GM12892 (cell line): ENCODE measurements around the gene SSTR1.

Experiments
- POLR2A ChIP-seq: IDR thresholded peaks from 2 replicates; pipeline ENCODE4 v1.6.1; 2011; ENCODE audit warnings: low read depth, low read length, control low read depth
- POLR2AphosphoS5 ChIP-seq: IDR thresholded peaks from 2 replicates; pipeline ENCODE4 v1.6.1; 2011; ENCODE audit warnings: low read depth, low read length, control low read depth
- TAF1 ChIP-seq: IDR thresholded peaks from 2 replicates; pipeline ENCODE4 v1.6.1; 2011; ENCODE audit warnings: low read depth, mild to moderate bottlenecking, control low read depth, low read length, borderline replicate concordance

DNA sequence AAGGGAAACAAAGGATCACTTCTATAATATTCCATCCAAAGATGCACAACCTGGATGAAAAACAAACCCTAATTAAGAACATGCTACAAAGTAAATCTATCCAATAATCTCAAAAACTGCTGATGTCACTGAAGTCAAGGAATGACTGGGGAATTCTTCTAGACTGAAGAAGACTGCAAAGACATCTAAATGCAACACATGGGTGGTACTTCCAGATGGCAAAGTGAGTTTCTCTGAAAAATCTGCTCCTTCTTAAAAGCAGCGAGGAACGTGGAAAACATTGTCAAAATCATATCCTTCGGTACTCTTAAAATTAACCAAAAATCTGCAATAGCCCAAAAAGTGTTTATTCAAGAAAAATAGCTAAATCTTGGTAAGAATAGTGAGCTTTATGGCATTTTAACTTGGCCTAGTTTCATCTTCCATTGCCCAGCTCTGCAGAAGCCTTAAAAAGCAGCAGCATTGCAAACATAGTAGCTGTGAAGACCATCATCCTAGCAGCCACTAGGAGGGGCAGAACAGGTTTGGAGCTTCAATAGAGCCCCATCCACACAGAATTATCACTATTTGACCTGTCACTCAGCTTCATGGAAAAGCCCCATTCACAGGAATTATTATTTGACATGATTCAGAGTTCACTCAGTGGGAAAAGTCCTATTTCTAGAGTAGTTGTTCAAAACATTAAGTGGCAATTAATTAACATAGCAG is 40.8 kb downstream of the SSTR1 start:
- TF ChIP-seq POLR2AphosphoS5, result no peak
- TF ChIP-seq POLR2A, result no peak
- TF ChIP-seq TAF1, result no peak
